ENCODE measurements around the gene ACAP2.
"Not testable (repeated sequence)": the region's sequence is repeated elsewhere in the genome, so short reads cannot be mapped to it uniquely, and the experiment has no call there.

ACAP2 gene

GRCh38 chr3:195442573-195443390, at the start of gene ACAP2:
Gene ACAP2, minus strand, starts transcription at chr3:195443020. Its CDS starts 173 bp downstream, at chr3:195442847.
- peak; percentile 98 for DNase-seq

- no peak for DNase-seq
Measured at GRCh38 chr3:195475614-195476013, 32.8 kb upstream of the ACAP2 start.

GRCh38 chr3:195475116-195475515, 32.3 kb upstream of the ACAP2 start:
- DNase-seq, result not testable (repeated sequence)

GRCh38 chr3:195468841-195469240, 26.0 kb upstream of the ACAP2 start:
- no peak for DNase-seq

- DNase-seq, result no peak
Measured at GRCh38 chr3:195468391-195468776, 25.6 kb upstream of the ACAP2 start.

- no peak for DNase-seq
Measured at GRCh38 chr3:195467641-195468390, 25.0 kb upstream of the ACAP2 start.

- DNase-seq, result no peak
Measured at GRCh38 chr3:195466251-195466650, 23.4 kb upstream of the ACAP2 start.

GRCh38 chr3:195462922-195463321, 20.1 kb upstream of the ACAP2 start:
- DNase-seq, result not testable (repeated sequence)

- DNase-seq, result no peak
Measured at GRCh38 chr3:195462308-195462610, 19.4 kb upstream of the ACAP2 start.

GRCh38 chr3:195461594-195462307, 18.9 kb upstream of the ACAP2 start:
- no peak for DNase-seq

GRCh38 chr3:195460091-195460713, 17.4 kb upstream of the ACAP2 start:
- no peak for DNase-seq

- DNase-seq, result no peak
Measured at GRCh38 chr3:195458316-195458717, 15.5 kb upstream of the ACAP2 start.

- no peak for DNase-seq
Measured at GRCh38 chr3:195455789-195456188, 13.0 kb upstream of the ACAP2 start.

- no peak for DNase-seq
Measured at GRCh38 chr3:195453236-195453635, 10.4 kb upstream of the ACAP2 start.

- DNase-seq, result no peak
Measured at GRCh38 chr3:195451373-195452015, 8.7 kb upstream of the ACAP2 start.

- DNase-seq, result no peak
Measured at GRCh38 chr3:195450731-195451229, 8.0 kb upstream of the ACAP2 start.

GRCh38 chr3:195448205-195448875, 5.5 kb upstream of the ACAP2 start:
- DNase-seq, result no peak

GRCh38 chr3:195447201-195447600, 4.4 kb upstream of the ACAP2 start:
- DNase-seq, result no peak

GRCh38 chr3:195446359-195446758, 3.5 kb upstream of the ACAP2 start:
- DNase-seq, result no peak

GRCh38 chr3:195445885-195446284, 3.1 kb upstream of the ACAP2 start:
- no peak for DNase-seq

- DNase-seq, result no peak
Measured at GRCh38 chr3:195443391-195443989, 670 bp upstream of the ACAP2 start.
